ENCODE data around the gene UBXN1.

DNA sequence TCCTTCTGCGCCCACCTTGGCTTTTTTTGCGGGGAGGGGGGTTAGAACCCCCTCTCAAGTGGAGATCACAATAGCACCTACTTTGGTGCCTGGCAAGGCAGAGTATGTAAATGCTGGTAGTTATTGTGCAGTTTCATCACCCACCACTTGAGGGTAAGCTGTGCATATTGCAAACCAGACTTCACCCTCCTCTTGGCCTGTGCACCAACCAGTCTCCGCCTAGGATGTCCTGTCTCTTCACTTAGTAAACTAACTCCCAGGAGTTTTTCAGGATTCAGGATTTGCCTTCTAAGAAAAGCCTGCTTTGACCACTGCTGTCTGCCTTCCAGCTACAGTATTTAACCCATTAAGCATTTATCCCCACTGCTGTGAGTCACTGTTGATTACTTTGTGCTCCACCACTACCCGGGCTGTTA, 2.0 kb upstream of the UBXN1 start:
- no peak for TF ChIP-seq POLR2A (IDR thresholded peaks at IDR 0.05)
- TF ChIP-seq, protein P1, sequence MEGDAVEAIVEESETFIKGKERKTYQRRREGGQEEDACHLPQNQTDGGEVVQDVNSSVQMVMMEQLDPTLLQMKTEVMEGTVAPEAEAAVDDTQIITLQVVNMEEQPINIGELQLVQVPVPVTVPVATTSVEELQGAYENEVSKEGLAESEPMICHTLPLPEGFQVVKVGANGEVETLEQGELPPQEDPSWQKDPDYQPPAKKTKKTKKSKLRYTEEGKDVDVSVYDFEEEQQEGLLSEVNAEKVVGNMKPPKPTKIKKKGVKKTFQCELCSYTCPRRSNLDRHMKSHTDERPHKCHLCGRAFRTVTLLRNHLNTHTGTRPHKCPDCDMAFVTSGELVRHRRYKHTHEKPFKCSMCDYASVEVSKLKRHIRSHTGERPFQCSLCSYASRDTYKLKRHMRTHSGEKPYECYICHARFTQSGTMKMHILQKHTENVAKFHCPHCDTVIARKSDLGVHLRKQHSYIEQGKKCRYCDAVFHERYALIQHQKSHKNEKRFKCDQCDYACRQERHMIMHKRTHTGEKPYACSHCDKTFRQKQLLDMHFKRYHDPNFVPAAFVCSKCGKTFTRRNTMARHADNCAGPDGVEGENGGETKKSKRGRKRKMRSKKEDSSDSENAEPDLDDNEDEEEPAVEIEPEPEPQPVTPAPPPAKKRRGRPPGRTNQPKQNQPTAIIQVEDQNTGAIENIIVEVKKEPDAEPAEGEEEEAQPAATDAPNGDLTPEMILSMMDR (IDR thresholded peaks at IDR 0.05), result no peak
